C4-2B (cell line): ENCODE data around the gene DHRS1.

Source experiments
- H3K27ac ChIP-seq: fragments of 450-650 bp; 2 replicates; pipeline ENCODE4 v1.5.1; 2017
- ZFX ChIP-seq: fragments of 450-650 bp; IDR thresholded peaks from 2 replicates; pipeline ENCODE4 v1.6.1; 2017
- TF ChIP-seq, protein P1 (sequence below): fragments of 450-650 bp; conservative IDR thresholded peaks from 2 replicates; pipeline ENCODE4 v1.5.1; 2017; ENCODE audit warnings: mild to moderate bottlenecking

The DHRS1 gene

DNA sequence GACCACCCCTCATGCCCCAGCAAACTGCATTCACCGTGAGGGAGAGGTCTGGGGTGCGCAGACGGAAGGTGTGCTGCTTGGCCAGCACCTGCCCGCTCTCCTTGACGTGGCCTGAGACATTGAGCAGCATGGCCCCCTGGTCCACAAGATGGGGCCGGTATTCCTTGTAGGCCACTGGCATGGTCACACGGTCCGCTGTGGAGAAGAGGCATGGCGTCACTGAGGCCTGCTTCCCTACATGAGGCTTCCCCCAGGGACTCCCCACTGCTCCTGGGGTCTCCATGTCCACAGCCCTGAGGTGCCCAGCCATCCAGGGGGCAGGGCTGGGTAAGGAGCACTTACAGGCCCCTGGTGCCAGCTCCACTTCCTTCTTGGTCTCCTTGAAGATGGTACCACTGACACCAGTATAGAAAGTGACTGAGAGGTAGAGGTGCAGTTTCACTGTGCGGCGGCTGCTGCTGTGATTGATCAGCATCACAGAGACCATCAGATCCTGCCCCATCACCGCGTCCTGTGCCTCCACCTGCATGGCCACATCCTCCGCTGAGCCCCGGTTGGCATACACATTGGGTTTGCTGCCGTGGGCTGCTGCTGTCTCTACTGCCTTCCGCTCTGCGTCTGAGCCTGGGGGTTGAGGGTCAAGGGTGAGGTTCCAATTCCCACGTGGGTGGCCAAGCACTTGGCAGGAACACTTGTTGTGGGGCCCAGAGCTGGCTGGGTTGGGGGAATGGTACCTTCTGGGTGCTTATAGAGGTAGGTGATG, 44.8 kb downstream of the DHRS1 start:
- no peak overlapping the region for H3K27ac ChIP-seq
- TF ChIP-seq, protein P1, sequence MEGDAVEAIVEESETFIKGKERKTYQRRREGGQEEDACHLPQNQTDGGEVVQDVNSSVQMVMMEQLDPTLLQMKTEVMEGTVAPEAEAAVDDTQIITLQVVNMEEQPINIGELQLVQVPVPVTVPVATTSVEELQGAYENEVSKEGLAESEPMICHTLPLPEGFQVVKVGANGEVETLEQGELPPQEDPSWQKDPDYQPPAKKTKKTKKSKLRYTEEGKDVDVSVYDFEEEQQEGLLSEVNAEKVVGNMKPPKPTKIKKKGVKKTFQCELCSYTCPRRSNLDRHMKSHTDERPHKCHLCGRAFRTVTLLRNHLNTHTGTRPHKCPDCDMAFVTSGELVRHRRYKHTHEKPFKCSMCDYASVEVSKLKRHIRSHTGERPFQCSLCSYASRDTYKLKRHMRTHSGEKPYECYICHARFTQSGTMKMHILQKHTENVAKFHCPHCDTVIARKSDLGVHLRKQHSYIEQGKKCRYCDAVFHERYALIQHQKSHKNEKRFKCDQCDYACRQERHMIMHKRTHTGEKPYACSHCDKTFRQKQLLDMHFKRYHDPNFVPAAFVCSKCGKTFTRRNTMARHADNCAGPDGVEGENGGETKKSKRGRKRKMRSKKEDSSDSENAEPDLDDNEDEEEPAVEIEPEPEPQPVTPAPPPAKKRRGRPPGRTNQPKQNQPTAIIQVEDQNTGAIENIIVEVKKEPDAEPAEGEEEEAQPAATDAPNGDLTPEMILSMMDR = no peak
- TF ChIP-seq ZFX = no peak

DNA sequence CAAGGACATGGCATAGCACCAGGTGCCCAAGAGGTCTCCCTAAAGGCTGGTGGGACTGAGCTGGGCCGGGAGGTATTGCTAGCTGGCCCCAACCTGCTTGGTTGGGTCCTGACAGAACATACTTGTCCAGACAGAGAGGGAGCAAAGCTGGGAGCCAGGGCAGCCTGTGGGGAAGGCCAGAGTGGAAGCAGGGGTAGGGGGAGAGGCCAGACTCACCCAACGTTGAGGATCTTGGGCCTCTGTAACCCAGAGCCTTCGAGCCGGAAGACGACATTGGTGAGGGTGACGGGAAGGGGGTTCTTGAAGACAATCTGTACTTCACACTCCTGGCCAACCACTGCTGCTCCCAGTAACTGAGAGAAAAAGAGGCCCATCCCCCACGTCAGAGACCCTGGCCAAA, 45.6 kb downstream of the DHRS1 start:
- no peak for TF ChIP-seq ZFX
- TF ChIP-seq, protein P1 = no peak

DNA sequence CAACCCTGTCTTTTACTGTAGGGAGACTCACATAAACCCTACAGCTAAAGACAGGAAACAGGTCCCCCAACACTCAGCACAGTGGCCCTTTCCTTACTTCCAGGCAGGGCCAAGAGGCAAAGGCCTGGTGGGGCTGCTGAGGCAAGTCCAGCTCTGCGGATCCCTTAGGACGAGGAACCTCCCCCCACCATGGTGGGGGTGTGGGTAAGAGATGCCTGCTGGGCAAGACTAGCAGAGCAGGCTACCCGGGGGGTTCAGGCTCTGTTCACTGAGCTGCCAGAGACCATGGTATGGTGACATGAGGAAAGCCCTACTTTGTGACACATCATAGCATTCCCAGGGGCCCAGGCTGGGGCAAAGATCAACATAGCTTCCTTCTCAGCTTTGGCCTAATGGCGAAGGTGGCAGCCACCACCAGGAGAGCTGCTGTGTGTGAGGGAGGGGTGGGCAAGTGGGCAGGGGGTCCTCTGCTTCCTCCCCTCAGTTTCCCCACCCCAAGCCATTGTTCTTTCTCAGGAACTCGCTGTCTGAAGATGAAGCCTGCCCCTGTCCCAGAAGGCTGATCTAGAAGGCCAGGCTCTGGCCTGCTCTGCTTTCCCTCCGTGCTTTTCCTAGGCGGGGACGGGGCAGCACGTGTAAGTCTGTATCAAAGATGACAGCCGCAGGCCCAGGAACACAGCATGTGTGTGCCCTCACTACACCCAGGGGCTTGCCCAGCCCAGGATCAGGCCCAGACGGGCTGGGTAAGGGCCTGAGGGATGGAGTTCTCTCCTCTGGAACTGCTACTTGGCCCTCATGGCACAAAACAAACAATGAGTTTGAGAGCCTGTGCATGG, 47.1 kb downstream of the DHRS1 start:
- H3K27ac ChIP-seq = no peak overlapping the region

More for the DNA sequence above, 45.6 kb downstream of the DHRS1 start:
- H3K27ac ChIP-seq = no peak overlapping the region

DNA sequence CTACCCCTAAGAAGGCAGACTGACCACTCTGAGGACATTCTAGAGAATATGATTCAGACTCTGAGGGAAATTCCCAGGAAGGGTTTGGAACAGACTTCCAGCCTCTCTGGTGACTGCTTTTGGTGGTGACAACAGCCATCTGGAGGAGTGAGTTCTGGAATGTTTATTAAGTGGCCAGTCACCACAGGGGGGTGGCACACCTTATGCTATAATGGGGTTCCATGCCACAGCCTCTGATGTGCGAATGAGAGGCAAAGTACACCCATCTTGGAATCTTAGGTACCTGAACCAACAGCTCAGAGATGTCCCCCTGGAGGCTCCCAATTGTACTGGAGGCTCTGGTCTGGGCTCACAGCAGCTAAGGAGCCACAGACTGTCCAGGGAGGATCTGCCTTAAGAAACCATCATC, 47.7 kb downstream of the DHRS1 start:
- H3K27ac ChIP-seq = no peak overlapping the region
- TF ChIP-seq ZFX = no peak
- TF ChIP-seq, protein P1 = no peak

More for the DNA sequence above, 47.1 kb downstream of the DHRS1 start:
- TF ChIP-seq ZFX = no peak
- TF ChIP-seq, protein P1 = no peak

DNA sequence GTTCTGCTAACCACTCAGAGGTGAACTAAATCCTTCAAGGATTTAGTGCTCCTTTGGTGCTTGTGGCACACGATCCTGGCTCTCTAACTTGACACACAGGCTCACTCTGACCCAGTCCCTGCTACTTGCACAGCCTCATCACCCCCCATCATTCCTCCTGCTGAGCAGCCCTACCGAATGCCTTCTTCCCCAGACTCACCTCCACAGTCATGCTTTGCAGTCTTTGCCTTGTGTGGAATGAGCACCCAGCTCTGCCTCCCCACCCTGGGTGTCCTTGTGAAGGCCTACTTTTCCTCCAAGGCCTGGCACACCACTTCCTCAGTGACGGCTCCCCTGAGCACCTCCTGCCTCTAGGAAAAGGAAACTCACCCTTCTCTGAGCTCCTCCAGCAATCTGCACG, 49.2 kb downstream of the DHRS1 start:
- no peak for TF ChIP-seq ZFX
- TF ChIP-seq, protein P1 = no peak
- no peak overlapping the region for H3K27ac ChIP-seq

DNA sequence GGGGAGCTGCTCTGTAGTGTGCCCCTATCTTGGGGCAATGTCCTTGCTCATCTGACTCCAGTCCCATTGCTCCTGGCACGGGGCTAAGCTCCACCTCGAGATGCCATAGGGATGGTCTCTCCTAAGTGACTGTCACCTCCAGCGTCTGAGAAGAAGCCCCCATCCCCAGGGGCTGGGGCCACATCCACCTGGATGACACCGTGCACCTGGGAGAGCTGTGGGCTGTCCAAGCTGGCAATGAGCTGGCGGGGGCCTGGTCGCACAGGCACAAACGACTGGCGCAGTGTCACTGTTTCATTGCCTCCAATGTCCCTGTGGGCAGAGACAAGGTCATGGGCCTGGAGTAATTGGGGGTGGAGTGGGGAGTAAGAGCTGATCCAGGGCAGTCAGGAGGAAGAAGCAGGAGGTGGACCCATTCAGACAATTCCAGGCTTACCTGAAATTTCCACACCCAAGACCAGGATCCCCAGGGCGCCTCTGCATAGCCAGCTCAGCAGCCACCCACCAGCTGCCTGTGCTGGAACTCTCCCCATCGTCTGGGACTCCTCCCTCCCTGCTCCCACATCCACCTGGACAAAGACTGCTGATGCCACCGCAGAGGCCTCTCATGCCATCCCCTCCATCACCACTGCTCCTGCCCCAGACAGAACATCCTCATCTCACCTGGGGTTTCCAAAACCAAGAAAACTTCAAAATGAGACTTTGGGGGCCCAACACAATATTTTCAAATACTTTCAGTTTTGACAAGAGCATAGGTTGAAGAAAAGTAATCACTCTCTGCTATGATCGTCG, 50.2 kb downstream of the DHRS1 start:
- no peak for TF ChIP-seq ZFX
- TF ChIP-seq, protein P1 = no peak
- H3K27ac ChIP-seq = no peak overlapping the region
